A673 (cell line): Measurements from ENCODE around the gene FAM217A. TPM values are rescaled to one million over a fixed set of nuclear protein-coding genes. Genes with fewer than 3 reads are reported as not detected.

ENCODE experiments used
- BruUV-seq: library from RNA; stranded (reverse); fragments of 400-500 nt; replicated peaks from 2 replicates; lab custom pipeline; 2021; lab: Mats Ljungman, UMichigan
- CTCF ChIA-PET: fragments of 300-600 bp; sonication (Branson Sonifier 250); formaldehyde crosslinking; loops from one replicate; lab custom pipeline; 2022; ENCODE audit warnings: antibody characterized with exemption; lab: Charles Lee
- POLR2A ChIA-PET: fragments of 300-600 bp; sonication (Branson Sonifier 250); formaldehyde crosslinking; loops from one replicate; lab custom pipeline; 2022; ENCODE audit warnings: antibody characterized with exemption; ENCODE audit not compliant: low non-redundant PET; lab: Charles Lee
- DNase-seq: peaks from one replicate; pipeline ENCODE4 v3.0.0-alpha.2; 2015; ENCODE audit warnings: low spot score
- H3K27ac ChIP-seq: fragments of 200-600 bp; sonication (generic); 2 replicates; pipeline ENCODE4 v1.5.1; 2016; ENCODE audit warnings: mixed run types, low read depth, mild to moderate bottlenecking, mixed read lengths, antibody characterized with exemption, low read length; ENCODE audit not compliant: poor library complexity, severe bottlenecking
- H3K27me3 ChIP-seq: fragments of 200-600 bp; sonication (generic); replicated peaks from 2 replicates; pipeline ENCODE4 v1.6.1; 2017; ENCODE audit warnings: mixed run types, low read depth, mild to moderate bottlenecking, mixed read lengths, antibody characterized with exemption, low read length; ENCODE audit not compliant: insufficient read depth, poor library complexity
- H3K36me3 ChIP-seq: fragments of 200-600 bp; sonication (generic); 2 replicates; pipeline ENCODE4 v1.6.1; 2016; ENCODE audit warnings: mixed run types, mild to moderate bottlenecking, mixed read lengths, antibody characterized with exemption, low read length; ENCODE audit not compliant: insufficient read depth, poor library complexity, severe bottlenecking
- H3K4me1 ChIP-seq: fragments of 200-600 bp; sonication (generic); 2 replicates; pipeline ENCODE4 v1.6.1; 2017; ENCODE audit warnings: mixed run types, mild to moderate bottlenecking, mixed read lengths, antibody characterized with exemption, low read length; ENCODE audit not compliant: insufficient read depth, poor library complexity, severe bottlenecking
- H3K4me3 ChIP-seq: fragments of 200-600 bp; sonication (generic); 2 replicates; pipeline ENCODE4 v1.5.1; 2016; ENCODE audit warnings: low read depth, mixed run types, mild to moderate bottlenecking, mixed read lengths, low read length; ENCODE audit not compliant: poor library complexity, severe bottlenecking
- H3K9me3 ChIP-seq: fragments of 200-600 bp; sonication (generic); 2 replicates; pipeline ENCODE4 v1.6.1; 2016; ENCODE audit warnings: mixed run types, low read depth, mild to moderate bottlenecking, mixed read lengths, antibody characterized with exemption, low read length; ENCODE audit not compliant: poor library complexity, severe bottlenecking
- EZH2 ChIP-seq: fragments of 200-600 bp; sonication (generic); IDR thresholded peaks from 2 replicates; pipeline ENCODE4 v1.6.1; 2017; ENCODE audit warnings: borderline replicate concordance, low read depth, mild to moderate bottlenecking, mixed read lengths, antibody characterized with exemption, low read length; ENCODE audit not compliant: poor library complexity, severe bottlenecking
- intact Hi-C: fragments of 100-400 bp; cut with micrococcal nuclease; formaldehyde crosslinking; loops from one replicate; pipeline ENCODE4 v1.10.0; 2022; ENCODE audit not compliant: unreplicated experiment
- total RNA-seq: library from RNA; stranded (reverse); gene quantifications from 2 replicates; pipeline ENCODE4 v1.2.3, GENCODE V29; 2021
- TF ChIP-seq, protein P1 (sequence below): fragments of 300-800, 200-600 bp; sonication (generic); conservative IDR thresholded peaks from 2 replicates; pipeline ENCODE4 v1.5.1; 2017; ENCODE audit warnings: low read depth, mild to moderate bottlenecking, antibody characterized with exemption, low read length, moderate library complexity, mixed read lengths

FAM217A gene
- total RNA-seq, 1 experiment from 2014 or later, result not detected

- Histone ChIP-seq H3K4me1 (no peaks in the 10 kb centered on the region), H3K27me3 (no peaks in the 10 kb centered on the region), H3K9me3 (peaks cover 10% of the 10 kb centered on the region), H3K4me3 (no peak overlapping the region), H3K36me3 (no peaks in the 10 kb centered on the region), H3K27ac (no peak overlapping the region)
- no peak for DNase-seq
- no TSS peak for BruUV-seq
- CTCF ChIA-PET, result no interaction called here
- TF ChIP-seq, protein P1, sequence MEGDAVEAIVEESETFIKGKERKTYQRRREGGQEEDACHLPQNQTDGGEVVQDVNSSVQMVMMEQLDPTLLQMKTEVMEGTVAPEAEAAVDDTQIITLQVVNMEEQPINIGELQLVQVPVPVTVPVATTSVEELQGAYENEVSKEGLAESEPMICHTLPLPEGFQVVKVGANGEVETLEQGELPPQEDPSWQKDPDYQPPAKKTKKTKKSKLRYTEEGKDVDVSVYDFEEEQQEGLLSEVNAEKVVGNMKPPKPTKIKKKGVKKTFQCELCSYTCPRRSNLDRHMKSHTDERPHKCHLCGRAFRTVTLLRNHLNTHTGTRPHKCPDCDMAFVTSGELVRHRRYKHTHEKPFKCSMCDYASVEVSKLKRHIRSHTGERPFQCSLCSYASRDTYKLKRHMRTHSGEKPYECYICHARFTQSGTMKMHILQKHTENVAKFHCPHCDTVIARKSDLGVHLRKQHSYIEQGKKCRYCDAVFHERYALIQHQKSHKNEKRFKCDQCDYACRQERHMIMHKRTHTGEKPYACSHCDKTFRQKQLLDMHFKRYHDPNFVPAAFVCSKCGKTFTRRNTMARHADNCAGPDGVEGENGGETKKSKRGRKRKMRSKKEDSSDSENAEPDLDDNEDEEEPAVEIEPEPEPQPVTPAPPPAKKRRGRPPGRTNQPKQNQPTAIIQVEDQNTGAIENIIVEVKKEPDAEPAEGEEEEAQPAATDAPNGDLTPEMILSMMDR, result no peak
- TF ChIP-seq EZH2, result no peak
- POLR2A ChIA-PET, result no interaction called here
- intact Hi-C loops, result no loop called here
Measured at GRCh38 chr6:4107873-4108272, 28.9 kb upstream of the FAM217A start.

DNA sequence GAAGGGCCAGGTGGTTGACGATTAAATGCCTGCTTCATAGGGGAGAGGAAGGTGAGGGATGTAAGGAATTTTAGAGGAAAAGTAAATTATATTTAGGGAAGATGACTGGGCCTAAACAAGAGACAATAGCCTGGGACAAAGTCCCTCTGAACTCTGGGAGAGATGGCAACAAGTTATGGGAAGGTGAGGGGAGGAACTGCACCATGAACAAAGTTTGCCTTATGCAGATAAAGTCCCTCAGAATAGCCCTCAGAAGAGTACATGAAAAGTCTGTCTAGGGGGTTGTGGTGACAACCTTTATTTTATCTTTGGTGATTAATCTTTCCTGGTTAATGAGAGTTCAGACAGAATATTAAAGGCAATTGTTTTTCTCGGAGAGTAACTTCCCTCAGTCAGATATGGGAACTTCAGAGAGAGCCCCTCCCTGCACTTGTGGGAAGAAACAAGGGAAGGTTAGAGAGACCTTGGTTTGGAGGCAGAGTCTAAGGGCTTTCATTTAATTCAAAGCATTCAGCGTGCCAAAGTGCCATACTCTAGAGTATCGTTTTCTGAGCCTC lies 27.1 kb upstream of the FAM217A start:
- no peaks in the 10 kb centered on the region for H3K9me3 ChIP-seq
- intact Hi-C loops, result no loop called here
- no peaks in the 10 kb centered on the region for H3K4me1 ChIP-seq
- BruUV-seq, result no TSS peak
- ChIA-PET CTCF (no interaction called here), POLR2A (no interaction called here)
- no peaks in the 10 kb centered on the region for H3K27me3 ChIP-seq
- H3K27ac ChIP-seq, result no peak overlapping the region
- TF ChIP-seq, protein P1, result no peak
- TF ChIP-seq EZH2, result no peak
- no peaks in the 10 kb centered on the region for H3K36me3 ChIP-seq
- DNase-seq, result no peak
- no peak overlapping the region for H3K4me3 ChIP-seq

GRCh38 chr6:4103929-4104328 lies 25.0 kb upstream of the FAM217A start:
- H3K27ac ChIP-seq, result no peak overlapping the region
- no peaks in the 10 kb centered on the region for H3K4me1 ChIP-seq
- ChIA-PET CTCF (no interaction called here), POLR2A (interaction anchor here (0.7 kb wide), 1 partner anchor 172 kb away, joined by 7 read pairs; no protein-coding TSS in a partner anchor)
- H3K36me3 ChIP-seq, result no peaks in the 10 kb centered on the region
- H3K9me3 ChIP-seq, result no peaks in the 10 kb centered on the region
- intact Hi-C loops, result no loop called here
- no TSS peak for BruUV-seq
- no peak overlapping the region for H3K4me3 ChIP-seq
- H3K27me3 ChIP-seq, result peaks cover 3% of the 10 kb centered on the region
- TF ChIP-seq, protein P1, result no peak
- no peak for TF ChIP-seq EZH2
- DNase-seq, result no peak
